ENCODE measurements around the gene AP2B1.

DNA sequence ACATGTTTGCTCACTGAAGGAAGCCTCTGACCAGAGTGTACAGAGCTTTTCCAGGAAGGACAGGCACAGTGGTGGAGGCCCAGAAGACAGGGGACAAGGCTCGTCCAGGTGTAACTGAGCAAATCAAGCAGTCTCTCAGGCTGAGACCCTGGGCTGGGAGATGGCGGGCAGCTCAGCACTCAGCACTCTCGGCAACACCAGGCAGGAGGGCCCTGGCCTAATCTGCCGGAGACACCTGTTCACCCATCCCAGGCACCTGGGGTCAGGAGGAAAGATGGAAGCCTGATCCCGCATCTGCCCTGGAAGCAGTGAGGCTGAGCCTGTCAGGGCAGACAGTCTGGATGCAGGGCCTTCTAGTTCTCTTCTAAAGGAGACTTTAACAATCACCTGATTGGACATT is 149.1 kb downstream of the AP2B1 start:
- TF ChIP-seq, protein P1, sequence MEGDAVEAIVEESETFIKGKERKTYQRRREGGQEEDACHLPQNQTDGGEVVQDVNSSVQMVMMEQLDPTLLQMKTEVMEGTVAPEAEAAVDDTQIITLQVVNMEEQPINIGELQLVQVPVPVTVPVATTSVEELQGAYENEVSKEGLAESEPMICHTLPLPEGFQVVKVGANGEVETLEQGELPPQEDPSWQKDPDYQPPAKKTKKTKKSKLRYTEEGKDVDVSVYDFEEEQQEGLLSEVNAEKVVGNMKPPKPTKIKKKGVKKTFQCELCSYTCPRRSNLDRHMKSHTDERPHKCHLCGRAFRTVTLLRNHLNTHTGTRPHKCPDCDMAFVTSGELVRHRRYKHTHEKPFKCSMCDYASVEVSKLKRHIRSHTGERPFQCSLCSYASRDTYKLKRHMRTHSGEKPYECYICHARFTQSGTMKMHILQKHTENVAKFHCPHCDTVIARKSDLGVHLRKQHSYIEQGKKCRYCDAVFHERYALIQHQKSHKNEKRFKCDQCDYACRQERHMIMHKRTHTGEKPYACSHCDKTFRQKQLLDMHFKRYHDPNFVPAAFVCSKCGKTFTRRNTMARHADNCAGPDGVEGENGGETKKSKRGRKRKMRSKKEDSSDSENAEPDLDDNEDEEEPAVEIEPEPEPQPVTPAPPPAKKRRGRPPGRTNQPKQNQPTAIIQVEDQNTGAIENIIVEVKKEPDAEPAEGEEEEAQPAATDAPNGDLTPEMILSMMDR (IDR thresholded peaks at IDR 0.05), result no peak
- TF ChIP-seq POLR2AphosphoS5 (IDR thresholded peaks at IDR 0.05), result no peak

Data from stomach (tissue), 4 donors.